Tibial artery (tissue), 4 donors: Measurements from ENCODE around the gene TMEM242.

Experiments
- DNase-seq, 2 donors: peaks; one replicate each; pipeline ENCODE4 v3.0.0-alpha.2; 2019
- H3K27ac ChIP-seq, 2 donors: fragments of 200-600 bp; sonication (generic) in 1 of 2; 1 replicate in 1 of 2; 2 replicates in 1 of 2; pipeline ENCODE4 v1.5.1; 2018 to 2019; ENCODE audit warnings: mild to moderate bottlenecking in 1 of 2
- H3K27me3 ChIP-seq, 2 donors: fragments of 200-600 bp; sonication (generic) in 1 of 2; one replicate each; pipeline versions ENCODE4 v1.5.1 to v1.6.0; 2016 to 2019
- H3K36me3 ChIP-seq, 3 donors: fragments of 200-600 bp; sonication (generic) in 2 of 3; one replicate each; pipeline ENCODE4 v1.5.1; 2016 to 2019; ENCODE audit warnings: mild to moderate bottlenecking in 2 of 3
- H3K4me1 ChIP-seq, 4 donors: fragments of 200-600 bp; sonication (generic) in 2 of 4; 1 replicate in 3 of 4; 2 replicates in 1 of 4; pipeline ENCODE4 v1.5.1; 2016 to 2019
- H3K4me3 ChIP-seq, 2 donors: fragments of 200-600 bp; sonication (generic) in 1 of 2; 1 replicate in 1 of 2; 2 replicates in 1 of 2; pipeline ENCODE4 v1.5.1; 2018 to 2019; ENCODE audit warnings: mild to moderate bottlenecking in 2 of 2
- H3K9me3 ChIP-seq, 3 donors: fragments of 200-600 bp; sonication (generic) in 1 of 3; one replicate each; pipeline ENCODE4 v1.5.1; 2016 to 2019
- CTCF ChIP-seq, 2 experiments: fragments of 200-600 bp in 1 of 2; fragments of 450-650 bp in 1 of 2; IDR thresholded peaks; one replicate each; pipeline ENCODE4 v1.5.1; 2017 to 2019; ENCODE audit warnings: antibody characterized with exemption in 2 of 2, mild to moderate bottlenecking in 1 of 2, moderate library complexity in 1 of 2
- intact Hi-C: fragments of 100-400 bp; cut with DNase I; formaldehyde crosslinking; loops from one replicate; pipeline ENCODE4 v1.15.0; 2023; ENCODE audit warnings: low total_unique reads

Gene TMEM242

DNA sequence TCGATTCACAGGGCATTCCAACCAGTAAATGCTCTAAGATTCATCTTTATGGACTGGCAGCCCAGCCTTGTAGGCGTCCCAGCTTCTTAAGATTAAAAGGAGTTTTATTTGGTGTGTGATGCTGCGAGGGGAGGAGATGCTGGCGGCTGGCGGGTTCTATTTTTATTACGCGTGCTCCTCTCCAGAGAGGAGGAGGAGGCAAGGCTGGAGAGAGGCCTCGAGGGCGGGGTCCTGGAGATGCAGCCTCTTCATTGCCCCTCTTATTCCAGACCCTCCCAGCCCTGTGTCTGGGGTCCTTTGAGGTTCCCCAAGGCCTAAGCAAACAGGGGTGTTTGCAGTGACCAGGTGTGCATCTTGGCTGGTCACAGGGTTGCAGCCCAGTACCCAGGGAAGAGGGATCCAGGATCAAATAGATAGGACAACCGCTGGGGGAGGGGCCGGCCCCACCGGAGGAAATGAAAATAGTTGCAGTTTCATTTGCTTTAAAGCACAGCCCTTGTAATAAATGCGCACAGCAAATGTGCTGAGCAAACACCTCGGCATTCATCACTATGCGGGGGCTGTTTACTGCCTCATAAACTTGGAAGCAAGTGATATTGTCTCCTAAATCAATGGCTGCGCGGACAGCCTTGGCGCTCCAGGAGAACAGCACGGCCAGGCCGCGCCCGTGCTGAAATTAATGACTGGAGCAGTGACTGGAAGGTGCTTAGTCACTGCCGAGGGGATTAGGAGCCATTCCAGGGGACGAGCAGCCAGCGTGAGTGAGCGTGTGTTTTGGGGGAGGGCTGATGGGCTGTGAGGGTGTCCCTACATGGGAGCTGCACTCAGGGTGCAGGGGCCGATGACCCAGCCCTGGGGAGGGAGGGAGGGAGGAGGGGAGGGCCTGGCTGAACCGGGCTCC lies 83.0 kb downstream of the TMEM242 start:
- no peak for TF ChIP-seq CTCF (IDR thresholded peaks at IDR 0.05)
- Histone ChIP-seq H3K27me3 (no peaks in the 10 kb centered on the region), H3K4me3 (peak overlapping the region; percentile 32 to 46), H3K4me1 (peaks cover 3 to 74% (median 43%) of the 10 kb centered on the region in 4 donors), H3K36me3 (no peaks in the 10 kb centered on the region), H3K9me3 (no peaks in the 10 kb centered on the region), H3K27ac (peak overlapping the region; percentile 89)
- DNase-seq: peak; percentile 90 to 93
- intact Hi-C loops: no loop called here

DNA sequence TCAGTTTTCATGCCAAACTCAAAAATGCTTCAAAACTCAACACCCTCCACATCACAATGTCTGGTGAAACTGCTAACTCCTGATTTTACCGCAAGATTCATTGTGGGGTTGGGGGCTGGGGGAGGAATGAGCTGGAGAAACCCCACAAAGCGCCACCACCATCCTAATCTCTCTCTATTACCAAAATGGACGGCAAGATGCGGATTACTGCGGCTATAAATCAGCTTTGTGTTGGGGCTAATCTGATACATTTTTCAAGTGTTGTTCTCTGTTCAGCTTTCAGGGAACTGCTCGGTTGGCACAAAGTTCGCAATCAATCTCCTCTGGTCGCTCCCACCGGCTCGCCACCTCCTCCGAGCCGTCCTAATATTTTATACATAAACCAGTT lies 83.7 kb downstream of the TMEM242 start:
- peak overlapping the region; percentile 32 to 46 for H3K4me3 ChIP-seq

More for the DNA sequence above, 83.7 kb downstream of the TMEM242 start:
- DNase-seq: no peak
- TF ChIP-seq CTCF (IDR thresholded peaks at IDR 0.05): no peak
- Histone ChIP-seq H3K9me3 (no peaks in the 10 kb centered on the region), H3K36me3 (no peaks in the 10 kb centered on the region), H3K27ac (peak overlapping the region; percentile 89), H3K27me3 (no peaks in the 10 kb centered on the region), H3K4me1 (peaks cover 3 to 74% (median 42%) of the 10 kb centered on the region in 4 donors)
- intact Hi-C loops: loop anchor here (5.0 kb wide), 1 partner anchor 33 kb away; no protein-coding TSS in a partner anchor
